ENCODE measurements around the gene PQBP1.
"Not testable (repeated sequence)": the region's sequence is repeated elsewhere in the genome, so short reads cannot be mapped to it uniquely, and the experiment has no call there.

PQBP1 gene

GRCh38 chrX:48897625-48898306, at the start of gene PQBP1, which contains the start of gene TIMM17B:
PQBP1 (plus strand) TSS chrX:48897930; CDS start chrX:48898510, 580 bp downstream.
TIMM17B (minus strand) TSS chrX:48897768; CDS start chrX:48897749, 19 bp downstream.
- peak; percentile 85 for DNase-seq

GRCh38 chrX:48848847-48849246, 48.9 kb upstream of the PQBP1 start:
- DNase-seq: no peak

GRCh38 chrX:48852857-48853256, 44.9 kb upstream of the PQBP1 start:
- no peak for DNase-seq

- not testable (repeated sequence) for DNase-seq
These were observed 44.2 kb upstream of the PQBP1 start for GRCh38 chrX:48853494-48853893.

GRCh38 chrX:48854121-48854804, 43.5 kb upstream of the PQBP1 start:
- not testable (repeated sequence) for DNase-seq

GRCh38 chrX:48854898-48855297, 42.8 kb upstream of the PQBP1 start:
- no peak for DNase-seq

- DNase-seq: no peak
These were observed 33.5 kb upstream of the PQBP1 start for GRCh38 chrX:48864210-48864609.

GRCh38 chrX:48872017-48872416, 25.7 kb upstream of the PQBP1 start:
- DNase-seq: not testable (repeated sequence)

- DNase-seq: not testable (repeated sequence)
These were observed 20.8 kb upstream of the PQBP1 start for GRCh38 chrX:48876944-48877343.

GRCh38 chrX:48883729-48884128, 14.0 kb upstream of the PQBP1 start:
- DNase-seq: no peak

- not testable (repeated sequence) for DNase-seq
These were observed 11.1 kb upstream of the PQBP1 start for GRCh38 chrX:48886586-48886985.

- DNase-seq: no peak
These were observed 7.3 kb upstream of the PQBP1 start for GRCh38 chrX:48890296-48890925.

GRCh38 chrX:48890934-48891401, 6.8 kb upstream of the PQBP1 start:
- no peak for DNase-seq

GRCh38 chrX:48891402-48892288, 6.1 kb upstream of the PQBP1 start:
- DNase-seq: peak; percentile 23

- no peak for DNase-seq
These were observed 4.8 kb upstream of the PQBP1 start for GRCh38 chrX:48892896-48893295.

- DNase-seq: no peak
These were observed 4.0 kb upstream of the PQBP1 start for GRCh38 chrX:48893556-48894348.

- DNase-seq: no peak
These were observed 2.8 kb upstream of the PQBP1 start for GRCh38 chrX:48894891-48895290.

- no peak for DNase-seq
These were observed 1.1 kb upstream of the PQBP1 start for GRCh38 chrX:48896611-48897011.

GRCh38 chrX:48897157-48897624, 539 bp upstream of the PQBP1 start:
- peak; percentile 25 for DNase-seq

GRCh38 chrX:48899078-48899410, 1.3 kb downstream of the PQBP1 start:
- DNase-seq: no peak

GRCh38 chrX:48901069-48901468, 3.3 kb downstream of the PQBP1 start:
- no peak for DNase-seq

- DNase-seq: no peak
These were observed 4.4 kb downstream of the PQBP1 start for GRCh38 chrX:48902135-48902534.

Data from NCI-H2081 treated with DMSO at 0.1 percent for 48 hours (cell line).